Heart right ventricle (tissue), 16 donors: ENCODE measurements around the gene CLSTN2. TPM values are rescaled to one million over a fixed set of nuclear protein-coding genes. Genes with fewer than 3 reads are reported as not detected.

ENCODE experiments used
- ATAC-seq, 8 donors: fragments of 200-7000 bp; cut with Tn5 transposase; one replicate each; pipeline ENCODE4 v1.9.1; 2020; ENCODE audit warnings: mild to moderate bottlenecking in 8 of 8, moderate library complexity in 8 of 8, moderate number of reproducible peaks in 1 of 8
- DNase-seq, 2 donors: peaks; one replicate each; pipeline ENCODE4 v3.0.0-alpha.2; 2020
- H3K27ac ChIP-seq, 10 donors: fragments of 200-600 bp; sonication (generic) in 2 of 10; one replicate each; pipeline versions ENCODE4 v1.5.0 to v1.8.0; 2020 to 2022; ENCODE audit warnings: mild to moderate bottlenecking in 3 of 10
- H3K27me3 ChIP-seq, 7 donors: fragments of 200-600 bp; one replicate each; pipeline ENCODE4 v1.8.0; 2021 to 2022; ENCODE audit warnings: mild to moderate bottlenecking in 2 of 7
- H3K36me3 ChIP-seq, 9 donors: fragments of 200-600 bp; sonication (generic) in 1 of 9; one replicate each; pipeline versions ENCODE4 v1.5.0 to v1.8.0; 2020 to 2022; ENCODE audit warnings: mild to moderate bottlenecking in 2 of 9
- H3K4me1 ChIP-seq, 9 donors: fragments of 200-600 bp; sonication (generic) in 1 of 9; one replicate each; pipeline versions ENCODE4 v1.5.0 to v1.8.0; 2020 to 2022; ENCODE audit warnings: mild to moderate bottlenecking in 4 of 9
- H3K4me3 ChIP-seq, 10 donors: fragments of 200-600 bp; sonication (generic) in 2 of 10; one replicate each; pipeline versions ENCODE4 v1.5.0 to v1.8.0; 2020 to 2022; ENCODE audit warnings: mild to moderate bottlenecking in 7 of 10, moderate library complexity in 2 of 10
- H3K9me3 ChIP-seq, 11 donors: fragments of 200-600 bp in 10 of 11; sonication (generic) in 2 of 11; one replicate each; pipeline versions ENCODE4 v1.5.0 to v1.8.0; 2013 to 2022; ENCODE audit warnings: mild to moderate bottlenecking in 2 of 11, control low read depth in 1 of 11, moderate library complexity in 1 of 11
- WGBS, 2 donors: extraction: QIAGEN DNeasy Blood & Tissue Kit; methylation state at CpG; one replicate each; pipeline ENCODE4 v1.1.7; 2013; ENCODE audit warnings: inconsistent platforms in 1 of 2; 5-methylcytosine and 5-hydroxymethylcytosine counted together
- intact Hi-C, 10 donors: fragments of 100-400 bp; cut with DNase I; formaldehyde crosslinking; loops; one replicate each; pipeline versions ENCODE4 v1.11.1 to v1.14.2; 2022
- polyA plus RNA-seq, 2 donors: library from polyadenylated mRNA; stranded (reverse); fragments of 200-250 nt; gene quantifications; one replicate each; pipeline ENCODE4 v1.2.3, GENCODE V29; 2013
- total RNA-seq, 10 donors: library from RNA; stranded (reverse); fragmentation: NEBNext Ultra II Directional in 3 of 10; extraction: Animal tissue kit (Norgen Biotek cat#: 25700) in 3 of 10; gene quantifications; one replicate each; pipeline versions ENCODE4 v1.2.1 to v1.2.4, GENCODE V29; 2021 to 2023
- TF ChIP-seq, protein P1 (sequence below), 9 donors: fragments of 200-600 bp; sonication (generic) in 2 of 9; IDR thresholded peaks; one replicate each; pipeline versions ENCODE4 v1.5.0 to v1.8.0; 2021 to 2022; ENCODE audit warnings: antibody characterized with exemption in 9 of 9, mild to moderate bottlenecking in 5 of 9, moderate library complexity in 1 of 9
- donor health status: Arrhythmogenic right ventricular cardiomyopathy.
- donor health status: ischemic (EF 13 %, LVEDD 7.1; RV severe dilation, severe dysfunction).
- donor health status: healthy with polysubstance abuse.
- donor health status: DM: no; HTN: yes; CAD: no.
- donor health status: DM: no; HTN: no; CAD: no.
- donor health status: ischemic (EF 25% LVEDD 6.9; RV normal size, moderate dysfunction).
- donor health status: ischemic (EF 25% LVEDD 5.7; RV mildly dilated, moderate dysfunction).
- donor health status: healthy.
- donor health status: DM: yes; HTN: yes; CAD: no.
- donor health status: Ischemic cardiomyopathy.
- donor health status: ischemic (EF 35%, LVEDD 5.7; RV mildly dilated, moderate dysfunction).
- donor health status: nonischemic (EF 11% LVEDD 7.7; RV severe dilation, severe dysfunction).
- donor health status: DM: yes; HTN: yes; CAD: no.
- donor health status: PGD.
- donor health status: ischemic (EF 29% LVEDD 5.4; RV normal size, mild dysfunction).
- donor health status: nonischemic (EF 23%, LVEDD 6.1; RV moderate dilation, normal function).

CLSTN2 gene
- total and polyA plus RNA-seq, 12 donors, result 0.57 to 10.7 (median 4.4) TPM

- intact Hi-C loops, result no loop called here
- Histone ChIP-seq H3K4me3 (no peak overlapping the region), H3K9me3 (no peaks in the 10 kb centered on the region), H3K36me3 (no peaks in the 10 kb centered on the region), H3K27me3 (no peaks in the 10 kb centered on the region), H3K27ac (no peak overlapping the region), H3K4me1 (no peaks in the 10 kb centered on the region)
- no peak for ATAC-seq
- TF ChIP-seq, protein P1, sequence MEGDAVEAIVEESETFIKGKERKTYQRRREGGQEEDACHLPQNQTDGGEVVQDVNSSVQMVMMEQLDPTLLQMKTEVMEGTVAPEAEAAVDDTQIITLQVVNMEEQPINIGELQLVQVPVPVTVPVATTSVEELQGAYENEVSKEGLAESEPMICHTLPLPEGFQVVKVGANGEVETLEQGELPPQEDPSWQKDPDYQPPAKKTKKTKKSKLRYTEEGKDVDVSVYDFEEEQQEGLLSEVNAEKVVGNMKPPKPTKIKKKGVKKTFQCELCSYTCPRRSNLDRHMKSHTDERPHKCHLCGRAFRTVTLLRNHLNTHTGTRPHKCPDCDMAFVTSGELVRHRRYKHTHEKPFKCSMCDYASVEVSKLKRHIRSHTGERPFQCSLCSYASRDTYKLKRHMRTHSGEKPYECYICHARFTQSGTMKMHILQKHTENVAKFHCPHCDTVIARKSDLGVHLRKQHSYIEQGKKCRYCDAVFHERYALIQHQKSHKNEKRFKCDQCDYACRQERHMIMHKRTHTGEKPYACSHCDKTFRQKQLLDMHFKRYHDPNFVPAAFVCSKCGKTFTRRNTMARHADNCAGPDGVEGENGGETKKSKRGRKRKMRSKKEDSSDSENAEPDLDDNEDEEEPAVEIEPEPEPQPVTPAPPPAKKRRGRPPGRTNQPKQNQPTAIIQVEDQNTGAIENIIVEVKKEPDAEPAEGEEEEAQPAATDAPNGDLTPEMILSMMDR (IDR thresholded peaks at IDR 0.05), result no peak
- DNase-seq, result no peak
- 71 to 75% methylated on average over 7 of the region's 7 CpGs for WGBS, 2 donors
Observed at GRCh38 chr3:140563206-140563760, 628.3 kb downstream of the CLSTN2 start.

- TF ChIP-seq, protein P1 (IDR thresholded peaks at IDR 0.05), result no peak
- 84 to 94% methylated on average over 2 of the region's 2 CpGs for WGBS, 2 donors
- peaks cover 0 to 32% (median 5%) of the 10 kb centered on the region in 9 donors for H3K4me1 ChIP-seq
- no peak overlapping the region for H3K4me3 ChIP-seq
- ATAC-seq (no peak), DNase-seq (no peak)
- H3K36me3 ChIP-seq, result no peaks in the 10 kb centered on the region
- H3K27ac ChIP-seq, result peak overlapping the region in 1 of 10 donors; percentile 15
- no peaks in the 10 kb centered on the region for H3K9me3 ChIP-seq
- H3K27me3 ChIP-seq, result no peaks in the 10 kb centered on the region
- intact Hi-C loops, result no loop called here
Observed at GRCh38 chr3:140568131-140568530, 633.1 kb downstream of the CLSTN2 start.

GRCh38 chr3:140568842-140569520, 634.0 kb downstream of the CLSTN2 start:
- DNase-seq (peak; percentile 71 to 73), ATAC-seq (peak in 7 of 8 donors; percentile 51 to 89 (median 79))
- intact Hi-C loops, result no loop called here
- TF ChIP-seq, protein P1 (IDR thresholded peaks at IDR 0.05), result no peak
- H3K4me1 ChIP-seq, result peaks cover 0 to 35% (median 7%) of the 10 kb centered on the region in 9 donors
- H3K4me3 ChIP-seq, result no peak overlapping the region
- H3K36me3 ChIP-seq, result no peaks in the 10 kb centered on the region
- H3K27me3 ChIP-seq, result no peaks in the 10 kb centered on the region
- H3K9me3 ChIP-seq, result no peaks in the 10 kb centered on the region
- H3K27ac ChIP-seq, result peak overlapping the region in 2 of 10 donors; percentile 32 to 52
- 40 to 52% methylated on average over 3 of the region's 3 CpGs for WGBS, 2 donors

DNA sequence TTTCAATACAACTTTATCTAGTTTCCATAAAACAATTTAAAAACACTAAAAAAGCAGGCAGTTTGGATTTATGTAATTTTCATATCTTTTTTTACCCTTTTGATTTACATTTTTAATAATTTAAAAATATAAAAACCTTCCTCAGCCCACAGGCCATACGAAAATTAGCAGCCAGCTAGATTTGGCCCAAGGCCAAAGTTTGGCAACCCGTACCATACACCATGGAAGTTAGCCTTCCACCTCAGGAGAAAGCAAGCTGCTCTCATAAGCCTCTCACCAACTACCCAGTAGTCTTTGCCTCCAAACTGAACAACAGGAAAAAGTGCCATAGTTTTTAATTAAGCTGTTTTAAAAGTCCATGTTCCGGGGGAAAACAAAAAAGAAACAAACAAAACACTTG, 635.6 kb downstream of the CLSTN2 start:
- Histone ChIP-seq H3K27me3 (no peaks in the 10 kb centered on the region), H3K27ac (peak overlapping the region in 1 of 10 donors; percentile 16), H3K9me3 (no peaks in the 10 kb centered on the region), H3K4me3 (no peak overlapping the region), H3K36me3 (no peaks in the 10 kb centered on the region), H3K4me1 (peaks cover 0 to 35% (median 7%) of the 10 kb centered on the region in 9 donors)
- no peak for DNase-seq
- intact Hi-C loops, result no loop called here
- TF ChIP-seq, protein P1 (IDR thresholded peaks at IDR 0.05), result no peak
- WGBS, 2 donors, result 44 to 49% methylated on average over 3 of the region's 3 CpGs
- no peak for ATAC-seq
